Nephron (organoid): Measurements from ENCODE around the gene MAP3K5.

Source experiments
- H3K27ac Mint-ChIP-seq, 3 experiments: 2 replicates each; pipeline ENCODE4 v1.8.0; 2020; ENCODE audit warnings: mixed read lengths in 3 of 3, mild to moderate bottlenecking in 2 of 3, moderate library complexity in 1 of 3
- H3K27me3 Mint-ChIP-seq: 2 replicates; pipeline ENCODE4 v1.8.0; 2021; ENCODE audit warnings: low read depth, mild to moderate bottlenecking, moderate library complexity, mixed read lengths
- H3K36me3 Mint-ChIP-seq: 2 replicates; pipeline ENCODE4 v1.8.0; 2020; ENCODE audit warnings: low read depth, mixed read lengths
- H3K4me1 Mint-ChIP-seq: 2 replicates; pipeline ENCODE4 v1.8.0; 2020; ENCODE audit warnings: mixed read lengths
- H3K4me3 Mint-ChIP-seq, 3 experiments: 2 replicates each; pipeline ENCODE4 v1.8.0; 2020; ENCODE audit warnings: mild to moderate bottlenecking in 3 of 3, mixed read lengths in 3 of 3, moderate library complexity in 2 of 3
- H3K9me3 Mint-ChIP-seq: 2 replicates; pipeline ENCODE4 v1.8.0; 2020; ENCODE audit warnings: mixed read lengths
- TF ChIP-seq, protein P1 (sequence below), 3 experiments: fragments of 200-600 bp; sonication (generic); IDR thresholded peaks; one replicate each; pipeline ENCODE4 v1.5.0; 2021; ENCODE audit warnings: antibody characterized with exemption in 3 of 3; ENCODE audit not compliant: unreplicated experiment in 3 of 3

MAP3K5 gene

DNA sequence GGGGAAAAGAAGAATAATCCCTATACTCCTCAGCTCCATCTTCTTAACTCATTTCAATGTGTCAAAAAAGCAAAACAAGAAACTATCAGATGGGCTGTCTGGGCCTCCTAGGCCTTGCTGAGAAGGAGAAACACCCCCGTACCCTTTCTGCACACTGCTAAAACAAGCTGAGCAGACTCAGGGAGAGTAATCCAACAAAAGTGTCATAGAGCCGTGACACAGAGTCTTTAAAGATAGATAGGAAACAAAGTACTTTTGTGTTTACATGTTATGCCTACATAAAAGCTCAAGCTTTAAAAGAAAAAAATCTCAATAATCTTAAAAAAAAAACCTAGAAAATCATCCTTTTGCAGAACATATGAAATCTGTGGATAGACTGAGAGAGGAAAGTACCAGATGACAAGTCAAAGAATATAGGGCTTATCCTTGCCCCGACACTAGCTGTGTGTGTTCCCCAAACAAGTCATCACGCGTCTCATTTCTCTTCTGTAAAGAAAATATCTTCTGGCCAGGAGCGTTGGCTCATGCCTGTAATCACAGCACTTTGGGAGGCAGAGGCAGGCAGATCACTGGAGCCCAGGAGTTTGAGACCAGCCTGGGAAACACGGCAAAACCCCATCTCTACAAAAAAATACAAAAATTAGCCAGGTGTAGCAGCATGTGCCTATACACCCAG lies 81.3 kb downstream of the MAP3K5 start:
- no peaks in the 10 kb centered on the region for H3K9me3 Mint-ChIP-seq

GRCh38 chr6:136709429-136709828 lies 82.8 kb downstream of the MAP3K5 start:
- TF ChIP-seq, protein P1, sequence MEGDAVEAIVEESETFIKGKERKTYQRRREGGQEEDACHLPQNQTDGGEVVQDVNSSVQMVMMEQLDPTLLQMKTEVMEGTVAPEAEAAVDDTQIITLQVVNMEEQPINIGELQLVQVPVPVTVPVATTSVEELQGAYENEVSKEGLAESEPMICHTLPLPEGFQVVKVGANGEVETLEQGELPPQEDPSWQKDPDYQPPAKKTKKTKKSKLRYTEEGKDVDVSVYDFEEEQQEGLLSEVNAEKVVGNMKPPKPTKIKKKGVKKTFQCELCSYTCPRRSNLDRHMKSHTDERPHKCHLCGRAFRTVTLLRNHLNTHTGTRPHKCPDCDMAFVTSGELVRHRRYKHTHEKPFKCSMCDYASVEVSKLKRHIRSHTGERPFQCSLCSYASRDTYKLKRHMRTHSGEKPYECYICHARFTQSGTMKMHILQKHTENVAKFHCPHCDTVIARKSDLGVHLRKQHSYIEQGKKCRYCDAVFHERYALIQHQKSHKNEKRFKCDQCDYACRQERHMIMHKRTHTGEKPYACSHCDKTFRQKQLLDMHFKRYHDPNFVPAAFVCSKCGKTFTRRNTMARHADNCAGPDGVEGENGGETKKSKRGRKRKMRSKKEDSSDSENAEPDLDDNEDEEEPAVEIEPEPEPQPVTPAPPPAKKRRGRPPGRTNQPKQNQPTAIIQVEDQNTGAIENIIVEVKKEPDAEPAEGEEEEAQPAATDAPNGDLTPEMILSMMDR (IDR thresholded peaks at IDR 0.05; ENCODE audit: unreplicated experiment in 3 of 3), result no peak
- H3K36me3 Mint-ChIP-seq, result no peaks in the 10 kb centered on the region
- no peaks in the 10 kb centered on the region for H3K9me3 Mint-ChIP-seq
- H3K4me3 Mint-ChIP-seq, result no peak overlapping the region
- no peaks in the 10 kb centered on the region for H3K27me3 Mint-ChIP-seq
- no peak overlapping the region for H3K27ac Mint-ChIP-seq
- H3K4me1 Mint-ChIP-seq, result no peaks in the 10 kb centered on the region

More for the DNA sequence above, 81.3 kb downstream of the MAP3K5 start:
- Mint-ChIP-seq H3K36me3 (no peaks in the 10 kb centered on the region), H3K4me3 (no peak overlapping the region), H3K27ac (no peak overlapping the region), H3K4me1 (peaks cover under 1% of the 10 kb centered on the region), H3K27me3 (no peaks in the 10 kb centered on the region)
- TF ChIP-seq, protein P1 (IDR thresholded peaks at IDR 0.05; ENCODE audit: unreplicated experiment in 3 of 3), result no peak

GRCh38 chr6:136706430-136706829 lies 85.8 kb downstream of the MAP3K5 start:
- H3K4me3 Mint-ChIP-seq, result no peak overlapping the region
- H3K36me3 Mint-ChIP-seq, result no peaks in the 10 kb centered on the region
- H3K27me3 Mint-ChIP-seq, result peaks cover 5% of the 10 kb centered on the region
- TF ChIP-seq, protein P1 (IDR thresholded peaks at IDR 0.05; ENCODE audit: unreplicated experiment in 3 of 3), result no peak
- H3K4me1 Mint-ChIP-seq, result no peaks in the 10 kb centered on the region
- no peak overlapping the region for H3K27ac Mint-ChIP-seq
- no peaks in the 10 kb centered on the region for H3K9me3 Mint-ChIP-seq

DNA sequence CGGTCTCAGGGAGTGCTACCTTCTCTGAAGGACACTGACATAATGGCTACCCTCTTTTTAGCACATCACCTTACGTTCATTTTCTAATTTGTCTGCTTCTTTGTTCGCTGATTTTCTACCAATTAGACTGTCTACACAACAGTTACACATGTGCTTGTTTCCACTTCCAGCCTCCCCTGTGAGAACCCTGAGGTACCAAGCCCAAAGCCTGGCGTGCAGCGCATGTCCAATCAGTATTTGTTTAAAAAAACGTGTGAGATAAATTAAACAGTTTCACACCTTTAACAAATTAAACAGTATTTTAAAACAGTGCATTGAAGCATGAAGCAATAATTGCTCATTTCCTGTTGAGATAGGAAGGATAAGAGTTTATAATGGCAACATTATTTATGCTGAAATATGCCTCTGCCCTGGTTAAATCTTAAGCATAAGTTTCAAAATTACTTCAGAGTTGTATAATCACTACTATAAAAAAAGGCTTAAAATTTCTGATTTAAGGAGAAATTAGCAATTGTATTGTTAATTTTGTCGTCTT lies 88.9 kb downstream of the MAP3K5 start:
- Mint-ChIP-seq H3K36me3 (no peaks in the 10 kb centered on the region), H3K27me3 (peaks cover 11% of the 10 kb centered on the region), H3K27ac (no peak overlapping the region), H3K9me3 (no peaks in the 10 kb centered on the region), H3K4me1 (no peaks in the 10 kb centered on the region), H3K4me3 (no peak overlapping the region)
- TF ChIP-seq, protein P1 (IDR thresholded peaks at IDR 0.05; ENCODE audit: unreplicated experiment in 3 of 3), result no peak

GRCh38 chr6:136701045-136701444 lies 91.2 kb downstream of the MAP3K5 start:
- Mint-ChIP-seq H3K4me3 (no peak overlapping the region), H3K4me1 (peaks cover 4% of the 10 kb centered on the region), H3K27ac (no peak overlapping the region), H3K36me3 (no peaks in the 10 kb centered on the region), H3K9me3 (no peaks in the 10 kb centered on the region), H3K27me3 (peaks cover 11% of the 10 kb centered on the region)
- TF ChIP-seq, protein P1 (IDR thresholded peaks at IDR 0.05; ENCODE audit: unreplicated experiment in 3 of 3), result no peak

DNA sequence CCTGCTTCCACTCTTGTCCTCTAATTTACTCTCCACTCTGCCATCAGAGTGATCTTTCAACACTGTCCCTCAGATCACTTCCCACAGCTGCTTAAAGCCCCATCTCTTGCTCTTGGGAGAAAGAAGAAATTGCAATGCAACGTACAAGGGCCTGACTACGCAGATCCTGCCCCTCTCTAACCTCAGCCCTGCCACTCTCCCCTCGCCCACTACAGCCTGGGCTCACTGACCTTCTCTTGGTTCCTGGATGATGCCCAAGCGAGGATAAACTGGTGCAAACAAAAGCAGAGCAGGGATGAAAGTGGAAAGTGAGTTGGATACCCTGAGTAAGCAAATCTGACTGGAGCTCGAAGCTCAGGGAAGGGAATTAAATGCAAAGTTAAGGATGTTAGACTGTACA lies 92.9 kb downstream of the MAP3K5 start:
- Mint-ChIP-seq H3K36me3 (no peaks in the 10 kb centered on the region), H3K4me3 (no peak overlapping the region), H3K27ac (no peak overlapping the region), H3K9me3 (no peaks in the 10 kb centered on the region), H3K27me3 (peaks cover 11% of the 10 kb centered on the region), H3K4me1 (peaks cover 6% of the 10 kb centered on the region)
- TF ChIP-seq, protein P1 (IDR thresholded peaks at IDR 0.05; ENCODE audit: unreplicated experiment in 3 of 3), result no peak
